ENCODE measurements around the gene CRYGC. TPM values are rescaled to one million over a fixed set of nuclear protein-coding genes. Genes with fewer than 3 reads are reported as not detected.

The CRYGC gene
- total and polyA plus RNA-seq, 2 of the 13 experiments (the other 11 are each of a cell fraction or from before 2014, with no cell fraction given), result 0.20 to 0.27 TPM

GRCh38 chr2:208142925-208143799 is 13.5 kb upstream of the CRYGC start (continued):
- TF ChIP-seq SNAPC5 (CRISPR knock-in tag; IDR thresholded peaks at IDR 0.05; ENCODE audit: borderline replicate concordance), result no peak
- TF ChIP-seq TMF1 (CRISPR knock-in tag; IDR thresholded peaks at IDR 0.05; ENCODE audit: low read depth), result no peak
- no peak for TF ChIP-seq THRA (CRISPR knock-in tag; IDR thresholded peaks at IDR 0.05; ENCODE audit: borderline replicate concordance)
- no peak for TF ChIP-seq PAX8 (CRISPR knock-in tag; IDR thresholded peaks at IDR 0.05; ENCODE audit: borderline replicate concordance)
- TF ChIP-seq FOXC1 (CRISPR knock-in tag; IDR thresholded peaks at IDR 0.05; ENCODE audit: borderline replicate concordance), result no peak
- no peak for TF ChIP-seq ZFP36 (IDR thresholded peaks at IDR 0.05; ENCODE audit: borderline replicate concordance, low read depth, low read length, partially characterized antibody)
- no peak for TF ChIP-seq ZNF333 (CRISPR knock-in tag; IDR thresholded peaks at IDR 0.05; ENCODE audit: borderline replicate concordance)
- TF ChIP-seq ZNF460 (CRISPR knock-in tag; IDR thresholded peaks at IDR 0.05; ENCODE audit: borderline replicate concordance), result peak; percentile 86
- 0 out of 2 replicates have a peak, but pooled peaks have one; percentile 44 for TF ChIP-seq ZNF792 (CRISPR knock-in tag; IDR thresholded peaks at IDR 0.05)
- TF ChIP-seq ZNF10 (CRISPR knock-in tag; IDR thresholded peaks at IDR 0.05; ENCODE audit: borderline replicate concordance, low read depth), result no peak
- no peak; the same call in 1 of the 2 replicates for TF ChIP-seq FOSL1 (CRISPR knock-in tag; IDR thresholded peaks at IDR 0.05; ENCODE audit: borderline replicate concordance)
- no peak for TF ChIP-seq GTF3A (CRISPR knock-in tag; conservative IDR thresholded peaks at IDR 0.05)
- TF ChIP-seq NR2F2 (IDR thresholded peaks at IDR 0.05; ENCODE audit: borderline replicate concordance, low read depth), result no peak
- TF ChIP-seq HOMEZ (CRISPR knock-in tag; IDR thresholded peaks at IDR 0.05; ENCODE audit: low read depth), result no peak
- TF ChIP-seq ZNF678 (CRISPR knock-in tag; IDR thresholded peaks at IDR 0.05), result no peak
- no peak for TF ChIP-seq TFDP1 (CRISPR knock-in tag; IDR thresholded peaks at IDR 0.05; ENCODE audit: borderline replicate concordance)
- TF ChIP-seq ARID3A (IDR thresholded peaks at IDR 0.05; ENCODE audit: low read depth, low read length), result peak; percentile 46; the same call in 1 of the 2 replicates
- no peak for TF ChIP-seq NFIB (CRISPR knock-in tag; IDR thresholded peaks at IDR 0.05; ENCODE audit: borderline replicate concordance)
- TF ChIP-seq HOXA5 (CRISPR knock-in tag; IDR thresholded peaks at IDR 0.05), result 0 out of 2 replicates have a peak, but pooled peaks have one; percentile 35
- no peak for TF ChIP-seq ZNF737 (CRISPR knock-in tag; IDR thresholded peaks at IDR 0.05; ENCODE audit: borderline replicate concordance)
- peak; percentile 32; the same call in 1 of the 2 replicates for TF ChIP-seq MAFF (IDR thresholded peaks at IDR 0.05; ENCODE audit: low read depth, low read length)

All from HepG2 (cell line).